Activated CD4-positive, alpha-beta T cell treated with anti-CD3 and anti-CD28 coated beads for 36 hours (primary cell): ENCODE data around the gene TNNC2. TPM values are rescaled to one million over a fixed set of nuclear protein-coding genes. Genes with fewer than 3 reads are reported as not detected.
"Not testable (repeated sequence)": the region's sequence is repeated elsewhere in the genome, so short reads cannot be mapped to it uniquely, and the experiment has no call there.

Experiments used
- ATAC-seq: fragments of 200-7000 bp; cut with Tn5 transposase; one replicate; pipeline ENCODE4 v1.10.0; 2021; ENCODE audit warnings: mild to moderate bottlenecking, moderate library complexity
- CTCF ChIA-PET: fragments of 350-600 bp; sonication (Branson Sonifier 250); formaldehyde crosslinking; loops from one replicate; lab custom pipeline; 2021; ENCODE audit warnings: antibody characterized with exemption; lab: Charles Lee
- POLR2A ChIA-PET: fragments of 350-600 bp; sonication (Branson Sonifier 250); formaldehyde crosslinking; loops from one replicate; lab custom pipeline; 2021; ENCODE audit warnings: antibody characterized with exemption, inconsistent platforms; lab: Charles Lee
- DNase-seq: peaks from one replicate; pipeline ENCODE4 v3.0.0-alpha.2; 2020
- H3K27ac Mint-ChIP-seq: one replicate; pipeline ENCODE4 v1.8.0; 2021; ENCODE audit warnings: mixed read lengths
- H3K27me3 Mint-ChIP-seq: one replicate; pipeline ENCODE4 v1.8.0; 2021; ENCODE audit warnings: mixed read lengths
- H3K36me3 Mint-ChIP-seq: one replicate; pipeline ENCODE4 v1.8.0; 2021; ENCODE audit warnings: low read depth, mixed read lengths
- H3K4me1 Mint-ChIP-seq: one replicate; pipeline ENCODE4 v1.8.0; 2021; ENCODE audit warnings: mixed read lengths
- H3K4me3 Mint-ChIP-seq: one replicate; pipeline ENCODE4 v1.8.0; 2021; ENCODE audit warnings: mild to moderate bottlenecking, moderate library complexity, mixed read lengths
- H3K9me3 Mint-ChIP-seq: one replicate; pipeline ENCODE4 v1.8.0; 2021; ENCODE audit warnings: low read depth, mixed read lengths
- intact Hi-C, 2 experiments: fragments of 100-400 bp; cut with DNase I in 1 of 2; cut with micrococcal nuclease in 1 of 2; formaldehyde crosslinking; loops; one replicate each; pipeline versions ENCODE4 v1.14.2 to v1.15.1; 2022 to 2024; cut with DNase I, micrococcal nuclease
- total RNA-seq, 2 experiments: library from RNA; stranded (reverse); gene quantifications; one replicate each; pipeline ENCODE4 v1.2.3, GENCODE V29; 2021

Gene TNNC2
- total RNA-seq, 2 experiments from 2014 or later: not detected

DNA sequence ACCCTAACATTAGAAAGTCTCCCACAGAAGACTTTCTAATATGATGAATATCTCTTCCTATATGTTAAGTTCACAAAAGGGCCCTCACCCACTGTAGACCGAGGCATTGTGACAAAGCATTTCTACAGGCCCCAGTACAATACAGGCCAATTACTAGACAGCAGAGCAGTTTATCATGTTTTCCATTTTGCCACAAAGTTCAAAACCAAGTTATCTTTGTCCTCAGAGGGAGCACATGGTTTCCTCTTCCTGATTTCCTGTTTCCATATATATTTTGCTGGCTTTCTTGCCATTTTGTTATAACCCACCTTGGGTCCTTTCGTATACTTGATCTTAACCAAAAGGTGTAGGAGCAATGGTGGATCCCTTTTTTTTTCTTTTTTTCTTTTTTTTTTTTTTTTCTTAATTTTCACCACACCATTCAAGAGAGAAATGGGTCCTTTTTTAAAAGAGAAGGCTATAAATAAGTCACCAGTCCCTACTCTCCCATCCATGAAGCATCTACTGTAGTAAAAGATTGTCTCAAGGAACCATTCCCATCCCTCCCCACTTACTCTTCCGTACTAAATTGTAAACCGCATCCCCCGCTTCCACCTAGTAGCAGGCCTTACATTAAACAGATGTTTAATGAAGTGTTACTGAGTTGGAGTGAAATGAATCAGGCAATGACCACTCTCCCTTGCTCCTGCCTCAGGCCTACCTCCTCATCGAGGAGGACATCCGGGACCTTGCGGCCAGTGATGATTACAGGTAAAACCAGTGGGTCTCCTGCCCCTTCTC lies 16.7 kb downstream of the TNNC2 start:
- H3K27ac Mint-ChIP-seq: peak overlapping the region; percentile 29
- H3K36me3 Mint-ChIP-seq: peaks cover 50% of the 10 kb centered on the region
- ATAC-seq: no peak
- H3K4me1 Mint-ChIP-seq: peaks cover 18% of the 10 kb centered on the region
- H3K9me3 Mint-ChIP-seq: no peaks in the 10 kb centered on the region
- ChIA-PET POLR2A (interaction anchor here (1.1 kb wide), 1 partner anchor 25 kb away, joined by 3 read pairs; no protein-coding TSS in a partner anchor), CTCF (interaction anchor here (1.5 to 2.2 kb wide), 2 partner anchors 14 to 160 kb away, joined by 4 to 5 read pairs; no protein-coding TSS in a partner anchor)
- no peaks in the 10 kb centered on the region for H3K27me3 Mint-ChIP-seq
- DNase-seq: no peak
- no peak overlapping the region for H3K4me3 Mint-ChIP-seq
- intact Hi-C loops: no loop called here

- CTCF ChIA-PET: interaction anchor here (1.0 kb wide), 1 partner anchor 13 kb away, joined by 3 read pairs; no protein-coding TSS in a partner anchor
- no peak for ATAC-seq
- POLR2A ChIA-PET: no interaction called here
- no peak for DNase-seq
- peaks cover 32% of the 10 kb centered on the region for H3K36me3 Mint-ChIP-seq
- H3K27ac Mint-ChIP-seq: no peak overlapping the region
- no peaks in the 10 kb centered on the region for H3K27me3 Mint-ChIP-seq
- intact Hi-C loops: no loop called here
- H3K9me3 Mint-ChIP-seq: no peaks in the 10 kb centered on the region
- H3K4me1 Mint-ChIP-seq: peaks cover 7% of the 10 kb centered on the region
- no peak overlapping the region for H3K4me3 Mint-ChIP-seq
Observed at GRCh38 chr20:45801851-45802250, 25.3 kb downstream of the TNNC2 start.

DNA sequence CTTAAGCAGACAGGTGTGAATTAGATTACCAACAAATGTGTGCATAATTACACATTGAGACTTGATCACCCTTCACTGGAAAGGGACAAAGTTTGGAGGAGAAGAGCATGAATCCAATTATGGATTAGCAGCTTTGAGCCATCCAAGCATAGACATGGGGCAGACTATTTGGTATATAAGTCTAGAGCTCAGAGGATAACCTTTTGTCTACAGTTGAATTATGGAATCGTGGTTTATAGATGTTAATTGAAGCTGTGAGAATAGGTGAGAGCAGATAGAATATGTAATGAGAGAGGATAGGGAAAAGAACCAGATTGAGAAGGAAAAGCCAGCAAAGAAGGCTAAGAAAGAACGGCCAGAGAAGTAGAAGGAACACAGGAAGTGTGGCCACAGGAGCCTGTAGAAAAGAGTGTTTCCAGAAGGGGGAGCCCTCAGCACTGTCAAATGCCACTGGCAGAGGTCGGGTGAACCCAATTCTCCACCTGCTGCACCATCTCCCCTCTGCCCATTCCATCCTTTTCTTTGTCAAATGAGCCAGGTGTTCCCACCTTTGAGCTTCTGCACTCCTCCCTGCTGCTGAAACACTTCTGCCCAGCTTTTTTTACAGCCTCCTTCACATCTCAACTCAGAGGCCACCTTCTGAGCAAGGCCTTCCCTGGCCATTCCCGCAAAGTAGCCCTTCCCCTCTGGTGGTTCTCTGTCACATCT lies 28.0 kb downstream of the TNNC2 start:
- intact Hi-C loops: loop anchor here (1.0 to 10.0 kb wide), 4 partner anchors 136 to 834 kb away; partner anchors contain the start of genes PCIF1 (in 1 of the 2), STK4 (in 1 of the 2) and TOMM34 (in 1 of the 2)
- Mint-ChIP-seq H3K4me3 (no peak overlapping the region), H3K27ac (peak overlapping the region; percentile 45), H3K9me3 (no peaks in the 10 kb centered on the region), H3K4me1 (peaks cover 7% of the 10 kb centered on the region), H3K36me3 (peaks cover 33% of the 10 kb centered on the region), H3K27me3 (no peaks in the 10 kb centered on the region)
- DNase-seq: peak; percentile 79
- peak; percentile 95 for ATAC-seq
- POLR2A ChIA-PET: interaction anchor here (0.6 to 1.0 kb wide), 4 partner anchors 14 to 183 kb away, joined by 3 to 4 read pairs (median 3); partner anchors contain the start of genes PCIF1 and UBE2C
- CTCF ChIA-PET: interaction anchor here (0.6 to 2.0 kb wide), 28 partner anchors 10 to 455 kb away, joined by 3 to 13 read pairs (median 4); partner anchors contain the start of genes CD40, SNX21, UBE2C and ZNF335

DNA sequence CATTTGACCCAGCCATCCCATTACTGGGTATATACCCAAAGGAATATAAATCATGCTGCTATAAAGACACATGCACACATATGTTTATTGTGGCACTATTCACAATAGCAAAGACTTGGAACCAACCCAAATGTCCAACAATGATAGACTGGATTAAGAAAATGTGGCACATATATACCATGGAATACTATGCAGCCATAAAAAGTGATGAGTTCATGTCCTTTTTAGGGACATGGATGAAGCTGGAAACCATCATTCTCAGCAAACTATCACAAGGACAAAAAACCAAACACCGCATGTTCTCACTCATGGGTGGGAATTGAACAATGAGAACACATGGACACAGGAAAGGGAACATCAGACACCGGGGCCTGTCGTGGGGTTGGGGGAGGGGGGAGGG lies 29.2 kb downstream of the TNNC2 start:
- peaks cover 29% of the 10 kb centered on the region for H3K36me3 Mint-ChIP-seq
- ChIA-PET POLR2A (interaction anchor here (1.0 kb wide), 1 partner anchor 173 kb away, joined by 3 read pairs; no protein-coding TSS in a partner anchor), CTCF (interaction anchor here (0.9 to 1.7 kb wide), 4 partner anchors 13 to 454 kb away, joined by 3 to 10 read pairs (median 4); no protein-coding TSS in a partner anchor)
- not testable (repeated sequence) for H3K27ac Mint-ChIP-seq, H3K4me1 Mint-ChIP-seq, H3K4me3 Mint-ChIP-seq, H3K9me3 Mint-ChIP-seq, H3K27me3 Mint-ChIP-seq, DNase-seq, ATAC-seq
- intact Hi-C loops: loop anchor here (2.0 to 10.0 kb wide), 3 partner anchors 137 to 833 kb away; partner anchors contain the start of genes PCIF1 (in 1 of the 2), STK4 (in 1 of the 2) and TOMM34 (in 1 of the 2)

DNA sequence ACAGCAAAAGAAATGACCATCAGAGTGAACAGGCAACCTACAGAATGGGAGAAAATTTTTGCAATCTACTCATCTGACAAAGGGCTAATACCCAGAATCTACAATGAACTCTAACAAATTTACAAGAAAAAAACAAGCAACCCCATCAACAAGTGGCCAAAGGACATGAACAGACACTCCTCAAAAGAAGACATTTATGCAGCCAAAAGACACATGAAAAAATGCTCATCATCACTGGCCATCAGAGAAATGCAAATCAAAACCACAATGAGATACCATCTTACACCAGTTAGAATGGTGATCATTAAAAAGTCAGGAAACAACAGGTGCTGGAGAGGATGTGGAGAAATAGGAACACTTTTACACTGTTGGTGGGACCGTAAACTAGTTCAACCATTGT lies 29.6 kb downstream of the TNNC2 start:
- H3K27ac Mint-ChIP-seq, H3K27me3 Mint-ChIP-seq, H3K4me3 Mint-ChIP-seq, ATAC-seq, CTCF ChIA-PET, DNase-seq, POLR2A ChIA-PET, H3K9me3 Mint-ChIP-seq: not testable (repeated sequence)
- Mint-ChIP-seq H3K4me1 (peaks cover 12% of the 10 kb centered on the region), H3K36me3 (peaks cover 30% of the 10 kb centered on the region)
- intact Hi-C loops: loop anchor here in 1 of 2 experiments (10.0 kb wide), 1 partner anchor 833 kb away; the partner anchor contains the start of genes STK4 and TOMM34

DNA sequence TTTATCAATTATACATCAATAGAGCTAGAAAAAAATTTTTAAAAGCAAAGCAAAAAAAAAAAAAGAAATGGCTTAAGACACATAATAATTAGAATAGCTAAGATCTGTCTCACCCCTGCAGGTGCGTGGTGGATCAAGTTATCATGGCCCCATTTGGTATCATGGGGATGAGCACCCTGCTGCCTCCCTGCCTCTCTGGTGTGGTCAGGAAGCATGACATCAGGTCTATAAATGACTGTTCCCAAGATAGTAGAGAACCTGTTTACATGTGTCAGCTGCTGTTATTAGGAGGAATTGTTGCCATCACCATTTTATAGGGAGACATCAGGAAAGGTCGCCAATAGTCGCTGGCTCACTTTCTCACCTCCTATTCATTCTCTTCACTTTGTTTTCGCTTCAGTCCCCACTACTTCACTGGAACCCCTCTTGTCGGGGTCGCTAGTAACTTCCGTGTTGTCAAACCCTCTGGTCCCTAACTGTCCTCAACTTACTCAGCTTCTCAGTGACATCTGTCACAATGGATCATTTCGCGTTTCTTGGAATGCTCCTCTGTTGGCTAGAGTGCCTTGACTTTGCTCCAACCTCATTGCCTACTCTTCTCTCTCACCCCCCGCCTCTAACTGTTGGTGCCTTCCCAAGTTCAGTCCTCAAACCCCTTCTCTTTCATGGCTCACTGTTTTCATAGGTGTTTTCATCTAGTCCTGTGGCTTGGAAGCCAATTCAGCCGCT lies 30.6 kb downstream of the TNNC2 start:
- no peaks in the 10 kb centered on the region for H3K27me3 Mint-ChIP-seq
- intact Hi-C loops: loop anchor here in 1 of 2 experiments (10.0 kb wide), 1 partner anchor 832 kb away; the partner anchor contains the start of genes STK4 and TOMM34
- no peaks in the 10 kb centered on the region for H3K9me3 Mint-ChIP-seq
- CTCF ChIA-PET: interaction anchor here (0.6 to 1.1 kb wide), 4 partner anchors 13 to 503 kb away, joined by 3 to 4 read pairs (median 3); no protein-coding TSS in a partner anchor
- no peak for ATAC-seq
- POLR2A ChIA-PET: interaction anchor here (0.6 kb wide), 1 partner anchor 109 kb away, joined by 7 read pairs; no protein-coding TSS in a partner anchor
- DNase-seq: no peak
- H3K27ac Mint-ChIP-seq: no peak overlapping the region
- peaks cover 28% of the 10 kb centered on the region for H3K36me3 Mint-ChIP-seq
- H3K4me3 Mint-ChIP-seq: no peak overlapping the region
- peaks cover 15% of the 10 kb centered on the region for H3K4me1 Mint-ChIP-seq

GRCh38 chr20:45792317-45793118 lies 34.6 kb downstream of the TNNC2 start:
- peak; percentile 12 for DNase-seq

DNA sequence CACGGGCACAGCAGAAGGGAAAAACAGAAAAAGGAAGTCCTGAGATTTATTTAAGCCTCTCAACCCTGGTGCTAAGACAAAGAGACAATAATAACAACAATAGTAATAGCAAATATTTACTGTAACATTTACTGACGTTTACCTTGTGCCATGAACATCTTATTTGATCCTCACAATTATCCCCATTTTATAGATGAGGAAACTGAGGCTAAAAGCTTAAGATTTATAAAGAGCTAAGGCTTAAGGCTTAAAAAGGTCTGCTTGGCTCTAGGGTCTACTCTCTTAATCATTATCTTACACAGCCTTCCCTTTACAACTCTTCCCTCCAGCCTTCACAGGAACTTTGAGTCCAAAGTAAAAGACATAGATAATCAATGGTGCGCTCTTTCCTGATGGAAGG lies 38.8 kb downstream of the TNNC2 start:
- H3K36me3 Mint-ChIP-seq: peaks cover 4% of the 10 kb centered on the region

More at GRCh38 chr20:45792317-45793118, 34.6 kb downstream of the TNNC2 start:
- H3K36me3 Mint-ChIP-seq: peaks cover 28% of the 10 kb centered on the region
- peak; percentile 10 for ATAC-seq
- CTCF ChIA-PET: interaction anchor here (0.8 kb wide), 1 partner anchor 90 kb away, joined by 3 read pairs; no protein-coding TSS in a partner anchor
- H3K4me3 Mint-ChIP-seq: peak overlapping the region; percentile 81
- H3K9me3 Mint-ChIP-seq: no peaks in the 10 kb centered on the region
- intact Hi-C loops: loop anchor here in 1 of 2 experiments (2.0 to 10.0 kb wide), 5 partner anchors 64 to 905 kb away; partner anchors contain the start of genes ACOT8, STK4, SYS1 and TOMM34
- H3K27me3 Mint-ChIP-seq: no peaks in the 10 kb centered on the region
- POLR2A ChIA-PET: interaction anchor here (0.6 to 1.0 kb wide), 2 partner anchors 179 to 499 kb away, joined by 3 read pairs; no protein-coding TSS in a partner anchor
- peaks cover 13% of the 10 kb centered on the region for H3K4me1 Mint-ChIP-seq
- H3K27ac Mint-ChIP-seq: peak overlapping the region; percentile 80

DNA sequence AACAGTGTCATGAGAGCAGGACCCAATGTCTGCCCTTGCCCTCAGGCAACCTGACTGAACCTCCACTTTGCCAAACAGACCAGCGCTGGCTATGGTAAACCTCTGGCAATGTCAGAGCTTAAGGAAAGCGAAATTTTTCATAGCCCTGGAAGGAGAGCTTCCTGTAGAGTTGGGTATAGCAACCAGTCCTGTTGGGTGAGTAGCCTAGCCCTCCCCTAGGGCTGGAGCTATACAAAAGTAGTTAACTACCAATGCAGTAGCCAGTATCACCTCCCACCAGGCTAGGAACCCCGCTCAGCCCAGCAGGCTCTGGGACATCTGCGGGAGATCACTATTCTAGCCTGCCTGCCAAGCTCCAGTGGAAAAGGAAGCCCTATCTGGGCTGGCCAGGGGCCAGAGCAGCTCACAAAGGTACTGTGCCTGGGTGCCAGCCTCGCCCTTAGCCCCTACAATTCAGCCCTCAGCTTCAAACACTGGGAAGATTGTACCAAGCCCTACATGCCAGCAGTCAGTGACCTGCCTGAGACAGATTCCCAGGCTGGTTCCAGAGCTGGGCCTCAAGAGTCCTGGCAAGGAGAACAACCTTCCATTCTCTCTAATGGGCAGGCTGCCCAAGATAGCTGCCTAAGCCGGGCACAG lies 43.3 kb downstream of the TNNC2 start:
- Mint-ChIP-seq H3K27ac (no peak overlapping the region), H3K4me1 (peaks cover 4% of the 10 kb centered on the region), H3K36me3 (no peaks in the 10 kb centered on the region), H3K27me3 (no peaks in the 10 kb centered on the region), H3K4me3 (no peak overlapping the region), H3K9me3 (no peaks in the 10 kb centered on the region)
- ChIA-PET POLR2A (no interaction called here), CTCF (interaction anchor here (0.6 to 3.1 kb wide), 3 partner anchors 13 to 331 kb away, joined by 3 to 10 read pairs (median 5); no protein-coding TSS in a partner anchor)
- DNase-seq: no peak
- no peak for ATAC-seq
- intact Hi-C loops: no loop called here

More for the DNA sequence above, 38.8 kb downstream of the TNNC2 start:
- intact Hi-C loops: no loop called here
- Mint-ChIP-seq H3K9me3 (no peaks in the 10 kb centered on the region), H3K27me3 (no peaks in the 10 kb centered on the region), H3K4me1 (peaks cover 13% of the 10 kb centered on the region), H3K27ac (no peak overlapping the region), H3K4me3 (no peak overlapping the region)
- ATAC-seq (no peak), DNase-seq (no peak)
- ChIA-PET CTCF (interaction anchor here (0.5 to 2.7 kb wide), 4 partner anchors 9 to 18 kb away, joined by 3 to 13 read pairs (median 3); no protein-coding TSS in a partner anchor), POLR2A (no interaction called here)
